ENCODE data around the gene SLC12A7.
"Not testable (repeated sequence)": the region's sequence is repeated elsewhere in the genome, so short reads cannot be mapped to it uniquely, and the experiment has no call there.

The SLC12A7 gene

GRCh38 chr5:1094670-1095190, 17.1 kb downstream of the SLC12A7 start:
- DNase-seq, result no peak

GRCh38 chr5:1093361-1093760, 18.5 kb downstream of the SLC12A7 start:
- peak; percentile 42 for DNase-seq

- no peak for DNase-seq
Observed at GRCh38 chr5:1092122-1092521, 19.7 kb downstream of the SLC12A7 start.

- no peak for DNase-seq
Observed at GRCh38 chr5:1091632-1092031, 20.2 kb downstream of the SLC12A7 start.

- no peak for DNase-seq
Observed at GRCh38 chr5:1090538-1090937, 21.3 kb downstream of the SLC12A7 start.

- no peak for DNase-seq
Observed at GRCh38 chr5:1089621-1090040, 22.2 kb downstream of the SLC12A7 start.

- no peak for DNase-seq
Observed at GRCh38 chr5:1089146-1089545, 22.7 kb downstream of the SLC12A7 start.

- no peak for DNase-seq
Observed at GRCh38 chr5:1088726-1089125, 23.1 kb downstream of the SLC12A7 start.

GRCh38 chr5:1088031-1088430, 23.8 kb downstream of the SLC12A7 start:
- DNase-seq, result no peak

GRCh38 chr5:1087428-1087827, 24.4 kb downstream of the SLC12A7 start:
- DNase-seq, result no peak

GRCh38 chr5:1086871-1087270, 25.0 kb downstream of the SLC12A7 start:
- no peak for DNase-seq

GRCh38 chr5:1086137-1086536, 25.7 kb downstream of the SLC12A7 start:
- no peak for DNase-seq

GRCh38 chr5:1085391-1085790, 26.5 kb downstream of the SLC12A7 start:
- no peak for DNase-seq

GRCh38 chr5:1083823-1084605, 27.8 kb downstream of the SLC12A7 start:
- DNase-seq, result no peak

GRCh38 chr5:1083026-1083425, 28.8 kb downstream of the SLC12A7 start:
- not testable (repeated sequence) for DNase-seq

GRCh38 chr5:1081519-1081918, 30.3 kb downstream of the SLC12A7 start:
- DNase-seq, result no peak

GRCh38 chr5:1080432-1080831, 31.4 kb downstream of the SLC12A7 start:
- no peak for DNase-seq

- no peak for DNase-seq
Observed at GRCh38 chr5:1079961-1080360, 31.9 kb downstream of the SLC12A7 start.

GRCh38 chr5:1079486-1079885, 32.4 kb downstream of the SLC12A7 start:
- no peak for DNase-seq

- no peak for DNase-seq
Observed at GRCh38 chr5:1078851-1079250, 33.0 kb downstream of the SLC12A7 start.

- DNase-seq, result no peak
Observed at GRCh38 chr5:1078206-1078605, 33.7 kb downstream of the SLC12A7 start.

- no peak for DNase-seq
Observed at GRCh38 chr5:1077491-1078020, 34.3 kb downstream of the SLC12A7 start.

GRCh38 chr5:1077026-1077425, 34.8 kb downstream of the SLC12A7 start:
- DNase-seq, result no peak

- no peak for DNase-seq
Observed at GRCh38 chr5:1076406-1076805, 35.5 kb downstream of the SLC12A7 start.

GRCh38 chr5:1075931-1076330, 35.9 kb downstream of the SLC12A7 start:
- no peak for DNase-seq

Data from hematopoietic multipotent progenitor cell treated with erythropoietin and hydrocortisone succinate and interleukin-3 and kit ligand, for 6 days (in vitro differentiated cells).